ENCODE data around the gene UCK1. TPM values are rescaled to one million over a fixed set of nuclear protein-coding genes. Genes with fewer than 3 reads are reported as not detected.

UCK1 gene
- total and polyA plus RNA-seq, 2 of the 4 experiments (the other 2 are of a cell fraction) = 17.9 to 21.4 TPM

DNA sequence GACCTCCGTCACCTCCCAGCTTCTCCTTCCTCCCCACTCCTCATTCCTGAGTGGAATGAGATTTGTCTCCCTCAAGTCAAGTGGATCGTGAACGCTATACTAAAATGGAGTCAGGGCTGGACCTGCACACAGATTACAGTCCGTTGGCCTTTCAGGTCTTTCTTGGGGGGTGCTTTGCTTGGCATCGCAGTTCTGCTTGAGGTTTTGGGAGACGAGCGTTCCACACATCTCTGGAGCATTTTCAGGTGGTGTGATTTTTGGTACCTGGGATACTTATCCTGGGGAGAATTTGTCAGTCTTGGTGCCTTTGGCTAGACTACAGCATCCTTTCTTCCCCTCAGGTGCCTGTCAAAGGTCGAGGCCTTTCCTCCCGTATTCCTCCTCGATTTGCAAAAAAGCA is 52.2 kb downstream of the UCK1 start:
- no peaks in the 10 kb centered on the region for H3K9me1 ChIP-seq (ENCODE audit: insufficient read depth, low read length)
- H2BK20ac ChIP-seq (ENCODE audit: low read depth, low read length) = no peak overlapping the region
- intact Hi-C loops (cut with micrococcal nuclease) = loop anchor here (1.0 to 10.0 kb wide), 3 partner anchors 82 to 334 kb away; no protein-coding TSS in a partner anchor
- ChIA-PET POLR2A (ENCODE audit: unreplicated experiment) (no interaction called here), CTCF (interaction anchor here (0.6 kb wide), 1 partner anchor 835 kb away, joined by 4 read pairs; no protein-coding TSS in a partner anchor)
- H3K4me3 ChIP-seq (ENCODE audit: insufficient read depth, low read depth, low read length) = no peak overlapping the region
- in situ Hi-C loops (cut with MboI; ENCODE audit: low sequenced_read_pairs) = no loop called here
- no peak overlapping the region for H4K91ac ChIP-seq (ENCODE audit: insufficient read depth, low read depth, low read length)
- TF ChIP-seq FOS (IDR thresholded peaks at IDR 0.05; ENCODE audit: low read depth, low read length) (no peak), NFE2L2 (IDR thresholded peaks at IDR 0.05; ENCODE audit: low read depth, low read length) (no peak), MAFK (IDR thresholded peaks at IDR 0.05; ENCODE audit: low read depth, low read length) (no peak), BHLHE40 (IDR thresholded peaks at IDR 0.05; ENCODE audit: low read depth, low read length) (no peak)
- TF ChIP-seq, protein P1, sequence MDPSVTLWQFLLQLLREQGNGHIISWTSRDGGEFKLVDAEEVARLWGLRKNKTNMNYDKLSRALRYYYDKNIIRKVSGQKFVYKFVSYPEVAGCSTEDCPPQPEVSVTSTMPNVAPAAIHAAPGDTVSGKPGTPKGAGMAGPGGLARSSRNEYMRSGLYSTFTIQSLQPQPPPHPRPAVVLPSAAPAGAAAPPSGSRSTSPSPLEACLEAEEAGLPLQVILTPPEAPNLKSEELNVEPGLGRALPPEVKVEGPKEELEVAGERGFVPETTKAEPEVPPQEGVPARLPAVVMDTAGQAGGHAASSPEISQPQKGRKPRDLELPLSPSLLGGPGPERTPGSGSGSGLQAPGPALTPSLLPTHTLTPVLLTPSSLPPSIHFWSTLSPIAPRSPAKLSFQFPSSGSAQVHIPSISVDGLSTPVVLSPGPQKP (IDR thresholded peaks at IDR 0.05; ENCODE audit: borderline replicate concordance, low read depth, low read length) = no peak
- no peak overlapping the region for H3K27ac ChIP-seq (ENCODE audit: insufficient read depth, low read length)
- no peak overlapping the region for H3K9ac ChIP-seq (ENCODE audit: low read depth, low read length)
- WGBS, 2 experiments (ENCODE audit: extremely low coverage in 2 of 2, insufficient read length in 1 of 2) = 100% methylated on average over 1 of the region's 10 CpGs; no CpG with 5 or more reads in 1 of the 2 experiments
- H2AK9ac ChIP-seq (replicated peaks; ENCODE audit: low read depth, low read length, poor library complexity) = no peak overlapping the region
- DNase-seq (no peak), ATAC-seq (ENCODE audit: low read depth) (no peak)
- dilution Hi-C loops (cut with HindIII; ENCODE audit: low sequenced_read_pairs, unreplicated experiment) = no loop called here
- no peak overlapping the region for H3K14ac ChIP-seq (replicated peaks; ENCODE audit: low read depth, low read length)
- no peak overlapping the region for H3K23ac ChIP-seq (ENCODE audit: low read depth, low read length)
- no peak overlapping the region for H2AK5ac ChIP-seq (ENCODE audit: low read depth, low read length)
- no peaks in the 10 kb centered on the region for H3K4me1 ChIP-seq (ENCODE audit: control insufficient read depth, insufficient read depth, low read length)
- no peak overlapping the region for H4K8ac ChIP-seq (ENCODE audit: low read depth in 2 of 2, low read length in 2 of 2)
- no peak overlapping the region for H2AFZ ChIP-seq (replicated peaks; ENCODE audit: low read length, poor library complexity)
- peaks cover 90% of the 10 kb centered on the region for H3K36me3 ChIP-seq (ENCODE audit: control insufficient read depth, insufficient read depth, low read length)
- H3K79me1 ChIP-seq (ENCODE audit: low read depth in 1 of 2, low read length in 2 of 2) = peaks cover 29 to 54% of the 10 kb centered on the region in 2 experiments
- H4K20me1 ChIP-seq (ENCODE audit: insufficient read depth, low read length) = peaks cover 48% of the 10 kb centered on the region
- no peak overlapping the region for H3K4me2 ChIP-seq (ENCODE audit: low read depth, low read length)
- H4K5ac ChIP-seq (ENCODE audit: low read depth, low read length) = no peak overlapping the region
- no peak overlapping the region for H2BK5ac ChIP-seq (ENCODE audit: low read depth, low read length, poor library complexity, severe bottlenecking)
- H3K56ac ChIP-seq (ENCODE audit: extremely low read depth, insufficient read depth, low read length) = no peak overlapping the region
- no peaks in the 10 kb centered on the region for H3K9me3 ChIP-seq (ENCODE audit: control insufficient read depth, insufficient read depth, low read length)
- no peaks in the 10 kb centered on the region for H3K27me3 ChIP-seq (ENCODE audit: control insufficient read depth, insufficient read depth, low read length)
- no peak overlapping the region for H3K4ac ChIP-seq (ENCODE audit: low read depth, low read length)
- no peak overlapping the region for H2BK15ac ChIP-seq (ENCODE audit: low read depth, low read length)
- H3K18ac ChIP-seq (ENCODE audit: low read depth, low read length) = no peak overlapping the region
- no peak overlapping the region for H2BK120ac ChIP-seq (ENCODE audit: low read depth, low read length)
- BruUV-seq (replicated peaks) = no TSS peak
